Stomach smooth muscle (tissue), 2 donors: ENCODE measurements around the gene NCK2.
"Not testable (repeated sequence)": the region's sequence is repeated elsewhere in the genome, so short reads cannot be mapped to it uniquely, and the experiment has no call there.

Experiments
- H3K27ac ChIP-seq: one replicate; pipeline ENCODE4 v1.7.0; 2013; ENCODE audit warnings: mild to moderate bottlenecking, low read length, inconsistent platforms
- H3K27me3 ChIP-seq, 2 donors: one replicate each; pipeline ENCODE4 v1.7.0; 2013; ENCODE audit warnings: low read length in 2 of 2; ENCODE audit not compliant: insufficient read depth in 2 of 2, control insufficient read depth in 1 of 2
- H3K36me3 ChIP-seq, 2 donors: one replicate each; pipeline ENCODE4 v1.7.0; 2013; ENCODE audit warnings: low read length in 2 of 2; ENCODE audit not compliant: control insufficient read depth in 2 of 2, insufficient read depth in 2 of 2
- H3K4me1 ChIP-seq: one replicate; pipeline ENCODE4 v1.7.0; 2013; ENCODE audit warnings: low read length; ENCODE audit not compliant: control insufficient read depth, insufficient read depth
- H3K4me3 ChIP-seq, 2 donors: one replicate each; pipeline ENCODE4 v1.7.0; 2013; ENCODE audit warnings: low read length in 2 of 2
- H3K9ac ChIP-seq, 2 donors: one replicate each; pipeline ENCODE4 v1.7.0; 2013; ENCODE audit warnings: low read length in 2 of 2, mild to moderate bottlenecking in 1 of 2
- H3K9me3 ChIP-seq, 2 donors: one replicate each; pipeline ENCODE4 v1.7.0; 2013; ENCODE audit warnings: low read length in 2 of 2; ENCODE audit not compliant: control insufficient read depth in 2 of 2
- donor health status: healthy.
- donor health status: Pancreatic carcinoma.

Gene NCK2

GRCh38 chr2:105766300-105766866 is 21.7 kb downstream of the NCK2 start:
- H3K4me1 ChIP-seq, result peaks cover 29% of the 10 kb centered on the region
- H3K4me3 ChIP-seq, result no peak overlapping the region
- no peak overlapping the region for H3K9ac ChIP-seq
- H3K36me3 ChIP-seq, result peaks cover 0 to 9% of the 10 kb centered on the region in 2 donors
- no peaks in the 10 kb centered on the region for H3K9me3 ChIP-seq
- H3K27ac ChIP-seq, result no peak overlapping the region
- no peaks in the 10 kb centered on the region for H3K27me3 ChIP-seq

DNA sequence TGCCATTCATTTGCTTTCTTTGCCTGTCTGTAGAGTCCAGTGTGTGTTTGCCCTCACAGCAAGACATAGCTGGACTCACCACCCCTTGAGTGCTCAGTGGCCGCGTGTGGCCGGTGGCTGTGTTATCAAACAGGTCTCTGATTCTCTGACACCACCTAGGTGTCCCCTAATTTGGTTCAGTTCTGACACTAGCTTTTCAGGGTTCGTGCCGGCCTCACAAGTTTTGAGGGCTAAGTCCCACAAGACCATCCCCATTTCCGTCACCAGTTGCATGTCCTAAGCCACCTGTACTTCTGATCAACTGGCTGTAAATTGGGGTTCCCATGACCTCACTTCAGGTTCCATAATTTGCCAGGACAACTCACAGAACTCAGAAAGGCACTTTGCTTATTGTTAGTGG is 23.5 kb downstream of the NCK2 start:
- H3K4me3 ChIP-seq, result no peak overlapping the region
- no peaks in the 10 kb centered on the region for H3K9me3 ChIP-seq
- no peak overlapping the region for H3K27ac ChIP-seq
- peaks cover 0 to 9% of the 10 kb centered on the region in 2 donors for H3K36me3 ChIP-seq
- no peaks in the 10 kb centered on the region for H3K27me3 ChIP-seq
- H3K9ac ChIP-seq, result no peak overlapping the region
- peaks cover 32% of the 10 kb centered on the region for H3K4me1 ChIP-seq

DNA sequence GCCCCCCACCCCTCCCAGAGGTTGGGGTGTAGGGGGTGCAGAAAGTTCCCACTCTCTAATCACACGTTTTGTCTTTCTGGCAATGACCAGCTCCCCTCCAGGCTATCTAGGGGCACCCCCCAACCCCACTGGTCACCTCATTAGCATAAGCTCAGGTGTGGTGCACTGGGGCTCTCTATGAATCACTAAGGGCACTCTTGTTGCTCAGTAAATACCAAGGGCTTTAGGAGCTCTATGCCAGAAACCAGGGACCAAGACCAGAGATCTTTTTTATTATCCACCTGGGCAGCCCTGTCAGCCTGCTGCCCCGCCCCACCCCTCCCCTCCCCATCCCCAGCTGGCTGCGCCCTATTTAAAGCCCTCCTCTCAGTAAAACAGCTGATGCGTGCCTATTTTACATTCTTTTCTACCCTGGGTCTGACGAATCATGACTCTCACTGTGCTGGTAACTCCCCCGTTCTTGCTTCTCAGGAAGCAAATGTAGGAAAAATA is 24.3 kb downstream of the NCK2 start:
- no peaks in the 10 kb centered on the region for H3K27me3 ChIP-seq
- H3K4me3 ChIP-seq, result no peak overlapping the region
- H3K27ac ChIP-seq, result no peak overlapping the region
- H3K4me1 ChIP-seq, result peaks cover 32% of the 10 kb centered on the region
- no peak overlapping the region for H3K9ac ChIP-seq
- H3K36me3 ChIP-seq, result peaks cover 0 to 9% of the 10 kb centered on the region in 2 donors
- no peaks in the 10 kb centered on the region for H3K9me3 ChIP-seq

GRCh38 chr2:105769504-105769903 is 24.8 kb downstream of the NCK2 start:
- Histone ChIP-seq H3K27ac (no peak overlapping the region), H3K4me1 (peaks cover 27% of the 10 kb centered on the region), H3K36me3 (peaks cover 0 to 9% of the 10 kb centered on the region in 2 donors), H3K4me3 (no peak overlapping the region), H3K9me3 (no peaks in the 10 kb centered on the region), H3K27me3 (no peaks in the 10 kb centered on the region), H3K9ac (no peak overlapping the region)

DNA sequence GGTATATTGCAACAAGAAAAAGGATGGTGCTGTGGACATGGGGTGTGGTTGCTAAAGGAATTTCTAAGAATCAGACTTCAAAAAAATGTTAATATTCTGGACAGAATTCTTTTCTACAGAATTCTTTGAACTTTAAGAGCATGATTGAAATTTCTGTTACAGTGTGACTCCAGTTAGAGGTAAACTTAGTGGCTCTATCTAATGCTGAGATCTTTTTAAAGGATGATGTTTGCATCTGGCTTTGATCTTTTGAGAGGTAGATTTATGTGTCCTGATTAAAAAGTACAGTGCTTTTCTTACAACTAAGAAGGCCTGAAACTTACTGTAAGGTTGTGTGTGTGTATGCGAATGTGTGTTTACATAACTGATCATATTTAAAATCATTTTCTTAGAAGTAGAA is 25.4 kb downstream of the NCK2 start:
- Histone ChIP-seq H3K27ac (no peak overlapping the region), H3K9ac (no peak overlapping the region)

DNA sequence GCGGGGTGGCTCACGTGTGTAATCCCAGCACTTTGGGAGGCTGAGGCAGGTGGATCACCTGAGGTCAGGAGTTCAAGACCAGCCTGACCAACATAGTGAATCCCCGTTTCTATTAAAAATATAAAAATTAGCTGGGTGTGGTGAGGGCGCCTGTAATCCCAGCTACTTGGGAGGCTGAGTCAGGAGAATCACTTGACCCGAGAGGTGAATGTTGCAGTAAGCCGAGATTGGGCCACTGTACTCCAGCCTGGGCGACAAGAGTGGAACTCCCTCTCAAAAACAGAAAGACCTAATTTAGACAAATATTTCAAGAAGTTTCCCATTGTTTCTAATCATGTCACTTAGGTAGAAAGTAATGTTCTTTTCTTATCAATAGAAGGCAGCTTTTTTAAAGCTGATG is 26.6 kb downstream of the NCK2 start:
- not testable (repeated sequence) for H3K27ac ChIP-seq, H3K9ac ChIP-seq, H3K27me3 ChIP-seq, H3K36me3 ChIP-seq, H3K9me3 ChIP-seq, H3K4me3 ChIP-seq
- peaks cover 26% of the 10 kb centered on the region for H3K4me1 ChIP-seq

More for the DNA sequence above, 25.4 kb downstream of the NCK2 start:
- Histone ChIP-seq H3K27me3 (no peaks in the 10 kb centered on the region), H3K4me1 (peaks cover 27% of the 10 kb centered on the region), H3K9me3 (no peaks in the 10 kb centered on the region), H3K36me3 (peaks cover 0 to 9% of the 10 kb centered on the region in 2 donors), H3K4me3 (no peak overlapping the region)

GRCh38 chr2:105771836-105772235 is 27.1 kb downstream of the NCK2 start:
- peaks cover 0 to 3% of the 10 kb centered on the region in 2 donors for H3K36me3 ChIP-seq
- H3K9me3 ChIP-seq, result no peaks in the 10 kb centered on the region
- H3K9ac ChIP-seq, result no peak overlapping the region
- peak overlapping the region in 1 of 2 donors; percentile 22 for H3K4me3 ChIP-seq
- H3K4me1 ChIP-seq, result peaks cover 32% of the 10 kb centered on the region
- no peaks in the 10 kb centered on the region for H3K27me3 ChIP-seq
- H3K27ac ChIP-seq, result peak overlapping the region; percentile 11

DNA sequence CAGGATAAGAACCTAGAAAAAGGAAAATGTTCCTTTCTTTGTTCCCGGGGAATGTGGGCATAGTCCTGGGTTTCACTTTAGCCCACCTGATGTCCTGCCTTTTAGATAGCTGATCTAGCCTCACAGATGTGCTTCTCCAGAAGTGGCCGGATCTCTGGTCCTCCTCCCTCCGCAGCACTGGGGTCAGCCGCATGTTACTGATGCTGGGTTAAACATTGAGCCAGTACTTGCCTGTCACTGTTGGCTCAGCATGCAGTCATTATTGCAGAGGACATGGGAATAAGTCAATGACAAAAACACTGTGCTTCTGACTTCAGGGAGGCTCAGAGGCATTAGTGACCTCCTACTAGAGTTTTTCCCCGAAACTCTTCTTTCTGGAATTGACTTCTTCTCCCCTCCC is 27.6 kb downstream of the NCK2 start:
- Histone ChIP-seq H3K9ac (no peak overlapping the region), H3K27me3 (no peaks in the 10 kb centered on the region), H3K4me3 (peak overlapping the region in 1 of 2 donors; percentile 22), H3K36me3 (no peaks in the 10 kb centered on the region), H3K9me3 (no peaks in the 10 kb centered on the region), H3K4me1 (peaks cover 37% of the 10 kb centered on the region), H3K27ac (peak overlapping the region; percentile 11)

- H3K36me3 ChIP-seq, result no peaks in the 10 kb centered on the region
- H3K27me3 ChIP-seq, result no peaks in the 10 kb centered on the region
- no peak overlapping the region for H3K4me3 ChIP-seq
- H3K4me1 ChIP-seq, result peaks cover 47% of the 10 kb centered on the region
- no peak overlapping the region for H3K27ac ChIP-seq
- H3K9me3 ChIP-seq, result no peaks in the 10 kb centered on the region
- no peak overlapping the region for H3K9ac ChIP-seq
These were observed 28.9 kb downstream of the NCK2 start for GRCh38 chr2:105773568-105773967.

DNA sequence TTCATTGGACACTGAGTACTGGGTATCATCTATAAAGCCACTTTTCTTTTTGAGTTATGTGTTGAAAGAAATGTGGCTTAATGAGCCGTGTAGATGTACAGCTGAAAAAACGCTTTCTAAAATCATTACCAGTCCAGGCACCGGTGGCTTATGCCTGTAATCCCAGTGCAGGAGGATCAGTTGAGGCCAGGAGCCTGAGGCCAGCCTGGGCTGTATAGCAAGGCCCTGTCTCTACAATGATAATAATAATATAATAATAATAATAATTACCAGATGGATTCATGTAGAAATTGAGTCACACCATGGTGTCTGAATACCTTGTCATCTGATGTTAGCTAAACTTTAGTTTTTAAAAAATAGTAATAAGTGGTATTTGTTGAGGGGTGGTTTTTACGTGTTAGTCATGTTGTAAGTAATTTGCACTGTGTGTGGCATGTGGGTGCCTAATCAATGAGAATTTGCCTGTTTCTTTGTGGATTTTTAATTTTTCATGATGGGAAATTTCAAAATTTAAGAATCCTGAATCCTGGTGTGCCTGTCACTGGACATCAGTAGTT is 30.1 kb downstream of the NCK2 start:
- H3K9me3 ChIP-seq, result no peaks in the 10 kb centered on the region
- no peaks in the 10 kb centered on the region for H3K27me3 ChIP-seq
- H3K27ac ChIP-seq, result no peak overlapping the region
- H3K4me1 ChIP-seq, result peaks cover 48% of the 10 kb centered on the region
- no peak overlapping the region for H3K4me3 ChIP-seq
- no peak overlapping the region for H3K9ac ChIP-seq
- no peaks in the 10 kb centered on the region for H3K36me3 ChIP-seq

- Histone ChIP-seq H3K9ac (no peak overlapping the region), H3K27ac (peak overlapping the region; percentile 6), H3K27me3 (no peaks in the 10 kb centered on the region), H3K9me3 (no peaks in the 10 kb centered on the region), H3K4me3 (peak overlapping the region in 1 of 2 donors; percentile 29), H3K4me1 (peaks cover 51% of the 10 kb centered on the region), H3K36me3 (no peaks in the 10 kb centered on the region)
These were observed 31.3 kb downstream of the NCK2 start for GRCh38 chr2:105775809-105776559.
